ENCODE results near the gene CIC. TPM values are rescaled to one million over a fixed set of nuclear protein-coding genes. Genes with fewer than 3 reads are reported as not detected.

The CIC gene
- total RNA-seq, 2 donors from 2014 or later = 47.8 to 54.6 TPM

GRCh38 chr19:42301646-42302203, 32.7 kb downstream of the CIC start, which contains the start of gene PRR19:
Gene PRR19 (plus strand): TSS chr19:42302132. CDS start chr19:42309585, 7,453 bp downstream.
- peak; percentile 61 for DNase-seq
- no peaks in the 10 kb centered on the region for H3K9me3 ChIP-seq
- H3K9ac ChIP-seq (ENCODE audit: low read depth in 2 of 2, low read length in 2 of 2) = peak within 1 kb of the TSS; percentile 68 to 81
- intact Hi-C loops (cut with DNase I) = no loop called here
- H3K27ac ChIP-seq = peak within 1 kb of the TSS; percentile 42
- H3K4me1 ChIP-seq = peaks cover 4% of the 10 kb centered on the region
- peak within 1 kb of the TSS; percentile 62 for H3K4me3 ChIP-seq
- H3K36me3 ChIP-seq = no peaks in the 10 kb centered on the region
- no peak for TF ChIP-seq CTCF (IDR thresholded peaks at IDR 0.05)
- no peaks in the 10 kb centered on the region for H3K27me3 ChIP-seq

GRCh38 chr19:42303101-42303464, 34.0 kb downstream of the CIC start:
- H3K9me3 ChIP-seq = no peaks in the 10 kb centered on the region
- intact Hi-C loops (cut with DNase I) = no loop called here
- H3K4me1 ChIP-seq = peaks cover 4% of the 10 kb centered on the region
- H3K36me3 ChIP-seq = no peaks in the 10 kb centered on the region
- H3K27me3 ChIP-seq = no peaks in the 10 kb centered on the region
- no peak overlapping the region for H3K27ac ChIP-seq
- no peak for TF ChIP-seq CTCF (IDR thresholded peaks at IDR 0.05)
- peak overlapping the region in 1 of 2 donors; percentile 68 for H3K9ac ChIP-seq (ENCODE audit: low read depth in 2 of 2, low read length in 2 of 2)
- H3K4me3 ChIP-seq = no peak overlapping the region
- no peak for DNase-seq

- no peak for TF ChIP-seq CTCF (IDR thresholded peaks at IDR 0.05)
- H3K36me3 ChIP-seq = no peaks in the 10 kb centered on the region
- H3K4me3 ChIP-seq = no peak overlapping the region
- H3K27me3 ChIP-seq = no peaks in the 10 kb centered on the region
- intact Hi-C loops (cut with DNase I) = no loop called here
- no peak overlapping the region for H3K9ac ChIP-seq (ENCODE audit: low read depth in 2 of 2, low read length in 2 of 2)
- H3K9me3 ChIP-seq = no peaks in the 10 kb centered on the region
- no peak for DNase-seq
- no peak overlapping the region for H3K27ac ChIP-seq
- H3K4me1 ChIP-seq = peaks cover 4% of the 10 kb centered on the region
Observed at GRCh38 chr19:42303876-42304275, 34.8 kb downstream of the CIC start.

GRCh38 chr19:42306646-42307045, 37.6 kb downstream of the CIC start:
- no peaks in the 10 kb centered on the region for H3K36me3 ChIP-seq
- no peak overlapping the region for H3K4me3 ChIP-seq
- no peak overlapping the region for H3K9ac ChIP-seq (ENCODE audit: low read depth in 2 of 2, low read length in 2 of 2)
- no peaks in the 10 kb centered on the region for H3K9me3 ChIP-seq
- no peaks in the 10 kb centered on the region for H3K27me3 ChIP-seq
- intact Hi-C loops (cut with DNase I) = no loop called here
- no peak overlapping the region for H3K27ac ChIP-seq
- DNase-seq = no peak
- peaks cover 1% of the 10 kb centered on the region for H3K4me1 ChIP-seq
- no peak for TF ChIP-seq CTCF (IDR thresholded peaks at IDR 0.05)

- DNase-seq = no peak
- H3K4me1 ChIP-seq = no peaks in the 10 kb centered on the region
- H3K9ac ChIP-seq (ENCODE audit: low read depth in 2 of 2, low read length in 2 of 2) = no peak overlapping the region
- peaks cover 9% of the 10 kb centered on the region for H3K27me3 ChIP-seq
- no peak overlapping the region for H3K27ac ChIP-seq
- H3K9me3 ChIP-seq = no peaks in the 10 kb centered on the region
- H3K4me3 ChIP-seq = no peak overlapping the region
- no peak for TF ChIP-seq CTCF (IDR thresholded peaks at IDR 0.05)
- intact Hi-C loops (cut with DNase I) = no loop called here
- no peaks in the 10 kb centered on the region for H3K36me3 ChIP-seq
Observed at GRCh38 chr19:42309686-42310085, 40.6 kb downstream of the CIC start.
